ENCODE measurements around the gene PARG.
"Not testable (repeated sequence)": the region's sequence is repeated elsewhere in the genome, so short reads cannot be mapped to it uniquely, and the experiment has no call there.

PARG gene

DNA sequence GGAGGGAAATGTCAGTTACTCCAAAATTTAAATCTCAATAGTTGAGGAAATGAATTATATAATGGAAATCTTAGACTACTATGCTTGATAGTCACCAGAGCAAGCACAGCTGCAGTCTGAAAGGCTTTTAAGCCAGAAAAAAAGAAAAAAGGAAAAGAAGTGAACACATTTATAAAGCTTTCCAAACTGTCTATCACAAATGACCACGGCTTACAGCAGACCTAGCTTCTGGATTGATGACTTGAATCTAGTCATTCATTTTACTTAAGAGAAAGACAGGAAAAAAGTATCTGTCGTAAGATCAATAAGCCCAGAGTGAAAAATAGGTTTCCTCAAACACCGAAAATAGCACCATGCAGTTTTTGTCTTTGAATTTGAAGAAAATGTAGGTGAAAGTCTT, 111.8 kb downstream of the PARG start:
- DNase-seq (ENCODE audit: low spot score): no peak

DNA sequence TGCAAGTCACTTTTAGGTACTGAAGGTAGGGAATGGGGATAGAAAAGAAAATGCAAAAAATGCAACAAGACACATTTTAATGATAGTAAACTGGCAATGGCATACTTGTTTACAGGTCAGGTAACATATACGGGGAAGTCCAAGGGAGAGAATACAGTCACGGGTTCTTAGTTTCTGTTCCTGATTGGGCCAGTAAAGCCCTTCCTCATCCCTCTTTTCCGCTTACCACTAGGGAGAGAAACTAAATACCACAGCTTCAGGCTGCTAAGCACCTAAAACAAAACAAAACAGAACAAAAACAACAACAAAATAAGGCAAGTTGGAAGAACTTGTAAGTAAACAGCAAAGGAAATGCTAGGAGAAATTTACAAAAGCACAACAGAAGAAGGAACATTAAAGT, 114.5 kb downstream of the PARG start:
- DNase-seq (ENCODE audit: low spot score): no peak

DNA sequence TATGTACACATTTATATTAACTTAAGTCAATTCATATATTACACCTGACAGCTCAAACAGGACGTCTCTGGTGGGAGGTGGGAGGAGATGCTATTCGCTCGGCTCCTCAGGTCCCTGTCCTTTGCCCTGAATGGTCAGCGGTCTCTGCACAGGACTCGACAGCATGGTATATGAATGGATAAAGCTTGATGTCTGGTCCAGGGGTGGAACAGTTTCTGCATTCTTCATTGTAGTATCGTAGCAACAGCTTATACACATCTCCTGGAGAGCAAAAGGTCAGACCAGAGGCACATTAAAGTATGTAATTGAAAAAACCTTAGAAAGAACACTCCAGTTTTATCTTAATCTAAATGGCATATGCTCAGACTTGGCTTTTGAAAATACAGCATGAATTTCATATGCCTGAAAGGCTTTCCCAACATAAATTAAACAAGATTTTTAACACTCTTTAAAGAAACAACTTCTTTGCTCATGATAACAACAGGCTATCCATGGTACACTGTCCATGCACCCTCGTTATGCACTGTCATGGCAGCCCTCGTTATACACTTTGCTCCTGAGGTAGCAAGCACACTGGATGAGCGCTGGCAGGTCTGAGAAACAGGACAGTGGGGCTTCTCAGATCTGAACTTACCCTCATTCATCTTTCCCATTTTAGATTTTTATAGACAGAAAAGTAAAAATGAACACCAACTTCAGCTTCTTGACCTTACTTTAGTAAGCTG, 122.4 kb downstream of the PARG start:
- no peak for DNase-seq (ENCODE audit: low spot score)

DNA sequence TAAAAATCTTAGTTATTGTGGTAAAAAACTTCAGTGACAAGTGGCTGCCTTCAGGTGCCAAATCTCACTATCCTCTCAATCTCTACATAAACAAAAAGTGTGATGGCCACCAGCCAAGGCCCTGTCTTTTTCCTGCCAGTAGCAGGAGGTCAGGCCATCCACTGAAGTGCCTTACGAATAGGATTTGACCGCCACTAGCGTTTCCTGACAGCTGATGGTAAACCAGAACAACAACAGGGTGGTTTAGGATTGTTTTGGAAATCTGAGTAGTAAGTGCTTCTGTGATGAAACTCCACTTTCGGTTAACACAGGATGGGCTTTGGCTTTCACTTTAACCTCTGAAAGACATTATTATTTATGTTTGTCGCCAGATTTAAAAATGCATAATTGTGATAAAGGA, 124.0 kb downstream of the PARG start:
- no peak for DNase-seq (ENCODE audit: low spot score)

DNA sequence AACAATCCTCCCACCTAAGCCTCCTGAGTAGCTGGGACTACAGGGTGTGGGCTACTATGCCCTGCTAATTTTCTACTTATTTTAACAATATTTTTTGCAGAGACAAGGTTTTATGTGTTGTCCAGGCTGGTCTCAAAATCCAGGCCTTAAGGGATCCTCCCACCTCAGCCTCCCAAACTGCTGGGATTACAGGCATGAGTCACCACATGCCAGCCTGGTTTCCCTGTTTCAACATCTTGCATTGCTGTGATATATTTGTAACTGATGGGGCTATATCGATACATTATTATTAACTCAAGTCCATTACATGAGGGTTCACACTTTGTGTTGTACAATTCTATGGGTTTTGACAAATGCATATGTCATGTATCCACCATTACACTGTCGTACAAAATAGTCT, 137.8 kb downstream of the PARG start:
- DNase-seq (ENCODE audit: low spot score): no peak

DNA sequence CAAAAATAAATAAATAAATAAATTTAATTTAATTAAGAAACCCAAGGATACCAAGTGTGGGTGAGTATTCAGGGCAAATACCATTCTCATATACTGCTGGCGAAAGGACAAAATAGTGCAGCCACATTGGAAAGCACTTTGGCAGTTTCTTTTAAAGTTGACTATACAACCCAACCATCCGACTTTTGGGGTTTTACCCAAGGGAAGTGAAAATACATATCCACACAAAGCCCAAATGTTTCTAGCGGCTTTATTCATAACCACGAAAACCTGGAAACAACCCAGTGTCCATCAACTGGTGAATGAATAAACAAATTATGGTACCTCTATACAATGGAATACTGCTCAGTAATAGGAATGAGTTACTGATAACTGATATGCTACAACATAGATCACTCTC, 143.6 kb downstream of the PARG start:
- no peak for DNase-seq (ENCODE audit: low spot score)

DNA sequence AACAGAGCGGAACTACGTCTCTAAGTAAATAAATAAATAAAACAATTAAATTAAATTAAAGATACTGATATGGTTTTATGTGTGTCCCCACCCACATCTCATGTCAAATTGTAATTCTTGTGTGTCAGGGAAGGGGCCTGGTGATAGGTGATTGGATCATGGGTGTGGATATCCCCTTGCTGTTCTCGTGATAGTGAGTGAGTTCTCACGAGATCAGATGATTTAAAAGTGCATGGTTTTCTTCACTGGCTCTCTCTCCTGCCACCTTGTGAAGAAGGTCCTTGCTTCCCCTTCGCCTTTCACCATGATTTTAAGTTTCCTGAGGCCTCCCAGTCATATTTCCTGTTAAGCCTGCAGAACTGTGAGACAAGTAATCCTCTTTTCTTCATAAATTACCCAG, 150.7 kb downstream of the PARG start:
- no peak for DNase-seq (ENCODE audit: low spot score)

DNA sequence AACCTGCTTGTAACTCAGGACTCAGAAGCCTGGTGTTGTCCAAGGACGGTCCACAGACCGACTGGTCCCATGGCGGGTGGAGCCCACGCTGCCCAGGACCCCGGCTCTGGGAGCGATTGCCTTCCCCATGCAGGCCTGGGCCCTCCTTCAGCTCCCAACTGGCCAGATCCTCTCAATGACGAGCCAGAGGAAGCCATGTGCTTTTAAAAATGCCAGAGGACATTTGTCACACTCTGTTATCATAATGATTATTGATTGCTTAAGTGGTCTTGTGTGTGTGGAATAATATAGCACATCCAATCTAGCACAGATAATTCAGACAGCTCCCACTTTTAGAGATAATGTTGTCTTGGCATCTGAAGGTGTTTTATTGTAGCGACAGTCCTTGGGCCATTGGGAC, 157.1 kb downstream of the PARG start:
- DNase-seq (ENCODE audit: low spot score): no peak

DNA sequence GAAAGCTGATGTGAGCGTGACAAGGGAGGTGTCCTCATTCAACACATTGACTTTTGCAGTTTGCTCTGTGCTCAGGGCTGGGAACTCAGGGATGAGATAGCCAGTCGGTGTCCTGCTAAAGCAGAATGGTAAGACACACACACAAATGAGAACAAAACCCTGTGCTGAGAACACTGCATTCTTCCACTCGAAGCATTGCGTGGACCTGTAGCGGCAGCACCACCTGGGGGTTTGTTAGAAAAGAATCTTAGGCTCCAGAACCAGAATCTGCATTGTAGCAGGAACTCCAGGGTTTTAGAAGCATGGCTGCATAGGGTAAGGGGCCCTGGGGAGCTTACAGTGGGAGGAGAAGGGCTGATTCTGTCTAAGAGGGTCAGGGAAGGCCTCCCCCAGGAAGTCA, 158.2 kb downstream of the PARG start:
- DNase-seq (ENCODE audit: low spot score): no peak

DNA sequence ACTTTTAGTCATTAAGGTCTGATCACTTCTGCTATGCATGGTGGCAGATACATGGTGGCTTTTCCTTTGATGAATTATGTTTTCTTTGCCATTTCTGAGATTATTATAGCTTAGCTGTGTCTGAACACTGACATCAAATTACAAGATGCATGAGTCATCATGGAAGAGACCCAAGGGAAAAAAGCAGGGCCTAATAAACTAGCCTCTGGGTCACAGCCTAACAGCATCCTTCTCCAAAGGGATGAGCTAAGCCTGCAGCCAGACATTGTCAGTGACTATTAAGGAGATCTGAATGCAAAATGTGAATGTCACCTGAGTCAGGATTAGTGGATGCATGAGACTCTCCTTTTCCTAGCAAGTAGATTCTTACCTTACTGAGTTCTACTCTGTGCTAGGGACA, 160.6 kb downstream of the PARG start:
- no peak for DNase-seq (ENCODE audit: low spot score)

DNA sequence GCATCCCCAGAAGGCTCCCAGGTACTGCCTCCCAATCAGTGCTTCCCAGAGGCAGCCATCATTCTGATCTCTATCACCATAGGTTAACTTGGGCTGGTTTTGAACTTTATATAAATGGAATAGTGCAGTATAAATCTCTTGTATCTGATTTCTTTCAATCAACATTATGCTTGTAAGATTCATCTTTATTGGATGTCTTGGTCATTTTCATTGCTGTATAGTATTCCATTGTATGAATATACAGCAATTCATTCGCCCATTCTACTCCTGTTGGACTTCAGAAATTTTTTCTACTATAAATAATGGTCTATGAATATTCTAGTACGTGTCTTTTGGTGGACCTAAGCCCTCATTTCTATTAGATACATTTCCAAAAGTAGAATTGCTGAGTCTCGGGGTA, 163.6 kb downstream of the PARG start:
- no peak for DNase-seq (ENCODE audit: low spot score)

DNA sequence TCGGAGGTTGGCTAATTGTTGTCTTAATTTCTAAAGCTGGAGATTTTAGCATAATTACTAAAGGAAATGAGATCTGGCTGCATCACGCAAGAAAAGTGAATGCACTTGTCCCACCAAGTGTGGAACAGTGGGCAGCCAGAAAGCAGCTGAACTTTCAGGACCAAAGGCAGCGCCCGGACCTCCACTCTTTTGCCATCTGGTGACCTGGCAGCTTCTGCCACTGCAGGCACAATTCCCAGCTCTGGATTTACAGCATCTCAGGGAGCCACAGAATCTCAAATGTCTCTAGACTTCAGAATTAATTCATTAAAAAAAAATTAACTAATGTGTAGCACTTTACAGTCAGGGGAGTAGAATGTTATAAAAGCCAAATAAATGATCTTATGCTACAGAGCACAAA, 165.0 kb downstream of the PARG start:
- no peak for DNase-seq (ENCODE audit: low spot score)

DNA sequence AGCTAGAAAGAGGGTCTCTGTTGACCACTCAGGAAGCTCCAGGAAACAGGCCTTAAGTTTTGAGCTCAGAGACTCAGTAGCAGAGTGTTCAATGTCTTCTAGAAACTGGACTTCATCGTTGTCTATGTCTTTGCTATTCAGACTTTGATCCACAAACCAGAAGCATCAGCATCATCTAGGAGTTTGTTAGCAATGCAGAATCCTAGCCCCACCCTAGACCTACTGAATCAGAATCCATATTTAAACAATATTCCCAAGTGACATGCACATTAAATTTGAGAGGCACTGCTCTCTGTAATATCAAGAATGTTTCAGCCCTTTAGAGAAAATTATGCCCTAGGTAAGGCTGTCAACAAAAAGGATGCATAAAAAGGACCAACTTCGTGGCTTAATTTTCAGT, 166.8 kb downstream of the PARG start:
- DNase-seq (ENCODE audit: low spot score): no peak

DNA sequence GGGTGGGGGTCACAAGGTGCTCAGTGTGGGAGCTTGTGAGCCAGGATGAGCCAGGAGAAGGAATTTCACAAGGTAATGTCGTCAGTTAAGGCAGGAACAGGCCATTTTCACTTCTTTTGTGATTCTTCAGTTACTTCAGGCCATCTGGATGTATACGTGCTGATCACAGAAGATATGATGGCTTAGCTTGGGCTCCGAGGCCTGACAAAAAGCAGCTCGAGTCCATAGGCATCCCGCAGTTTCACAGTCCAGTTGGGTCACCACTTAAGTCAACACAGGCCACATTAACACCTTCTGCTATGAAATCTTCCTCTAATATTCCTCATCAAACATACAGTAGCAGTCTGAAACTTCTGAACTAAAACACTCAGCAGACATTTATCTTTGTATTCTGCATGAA, 168.9 kb downstream of the PARG start:
- DNase-seq (ENCODE audit: low spot score): not testable (repeated sequence)

DNA sequence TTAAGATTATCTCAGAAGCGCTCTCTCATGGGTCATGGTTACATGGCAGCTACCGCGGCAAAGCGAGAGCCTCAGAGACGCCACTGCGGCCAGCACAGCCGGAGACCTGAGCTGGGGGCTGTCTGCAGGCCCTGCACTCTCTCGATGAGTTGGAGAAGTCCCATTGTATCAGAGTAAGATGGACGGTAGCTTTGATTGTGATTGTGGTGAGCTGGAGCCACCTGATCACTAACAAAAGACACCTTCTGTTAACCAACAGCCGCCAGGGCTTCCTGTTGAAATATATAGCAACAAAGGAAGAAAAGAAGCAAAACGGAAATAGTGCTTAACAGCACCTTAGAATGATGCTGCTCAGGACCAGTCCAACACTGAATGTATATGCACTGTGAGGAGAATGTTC, 170.8 kb downstream of the PARG start:
- DNase-seq (ENCODE audit: low spot score): not testable (repeated sequence)

DNA sequence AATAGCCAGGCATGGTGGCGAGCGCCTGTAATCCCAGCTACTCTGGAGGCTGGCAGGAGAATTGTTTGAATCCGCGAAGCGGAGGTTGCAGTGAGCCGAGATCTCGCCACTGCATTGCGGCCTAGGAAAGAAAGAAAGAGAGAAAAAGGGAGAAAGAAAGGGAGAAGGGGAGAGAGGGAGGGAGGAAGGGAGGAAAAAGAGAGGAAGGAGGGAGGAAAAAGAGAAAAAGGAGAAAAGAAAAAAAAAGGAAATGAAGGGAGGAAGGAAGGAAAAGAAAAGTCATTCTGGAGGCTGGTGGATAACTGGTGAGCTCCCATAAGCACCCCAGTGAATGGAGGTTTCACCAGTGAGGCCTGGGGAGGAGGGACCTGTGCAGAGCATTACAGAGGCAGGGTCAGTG, 172.1 kb downstream of the PARG start:
- DNase-seq (ENCODE audit: low spot score): no peak

DNA sequence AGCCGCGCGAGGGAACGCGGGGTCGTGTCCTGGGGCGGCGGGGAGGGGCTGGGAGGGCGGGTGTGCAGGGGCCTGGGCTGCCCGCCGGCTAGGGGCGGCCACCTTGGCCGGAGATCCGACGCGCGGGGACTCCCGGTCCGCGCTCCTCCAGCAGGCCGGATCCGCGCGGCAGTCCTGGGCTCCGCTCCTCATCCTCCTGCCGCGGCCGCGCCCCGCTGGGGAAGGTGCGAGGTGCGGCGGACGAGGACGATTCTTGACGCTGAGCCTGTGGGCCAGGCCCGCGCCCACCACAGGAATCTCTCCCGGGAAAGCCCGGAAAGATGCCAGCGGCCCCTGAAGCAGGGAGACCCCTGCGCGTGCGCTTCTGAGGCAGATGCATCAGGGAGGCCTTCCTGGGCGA, 173.1 kb downstream of the PARG start:
- no peak for DNase-seq (ENCODE audit: low spot score)

DNA sequence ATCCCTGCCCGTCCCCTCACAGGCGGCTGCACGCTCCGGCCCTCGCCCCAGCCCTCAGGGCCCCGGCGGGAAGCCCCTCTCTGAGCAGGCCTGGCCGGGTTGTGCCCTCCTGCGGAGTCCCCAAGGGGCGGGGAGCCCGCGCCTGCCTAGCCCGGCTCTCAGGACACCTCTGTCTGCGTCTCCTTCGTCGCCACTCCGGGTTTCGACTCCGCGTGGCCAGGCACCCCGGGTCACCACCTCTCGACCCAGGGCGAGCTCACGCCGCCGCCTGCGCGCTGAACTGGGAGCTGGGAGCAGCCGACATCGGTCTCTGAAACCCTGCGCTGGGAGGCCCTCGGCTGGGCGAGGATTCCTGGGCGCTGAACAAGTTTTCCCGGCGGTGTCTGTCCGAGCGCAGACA, 173.5 kb downstream of the PARG start:
- DNase-seq (ENCODE audit: low spot score): no peak

All from LoVo (cell line).